Naive thymus-derived CD4-positive, alpha-beta T cell (primary cell): ENCODE measurements around the gene MYL12A. TPM values are rescaled to one million over a fixed set of nuclear protein-coding genes. Genes with fewer than 3 reads are reported as not detected.
"Not testable (repeated sequence)": the region's sequence is repeated elsewhere in the genome, so short reads cannot be mapped to it uniquely, and the experiment has no call there.

Experiments
- ATAC-seq: fragments of 150-1000 bp; cut with Tn5 transposase; 2 replicates; pipeline ENCODE4 v1.10.0; 2021; ENCODE audit warnings: mild to moderate bottlenecking, moderate library complexity
- CTCF ChIA-PET: fragments of 350-600 bp; sonication (Branson Sonifier 250); formaldehyde crosslinking; loops from one replicate; lab custom pipeline; 2021; ENCODE audit warnings: antibody characterized with exemption; lab: Charles Lee
- POLR2A ChIA-PET: fragments of 350-600 bp; sonication (Branson Sonifier 250); formaldehyde crosslinking; loops from one replicate; lab custom pipeline; 2021; ENCODE audit warnings: antibody characterized with exemption, inconsistent platforms; lab: Charles Lee
- DNase-seq, 9 donors: peaks; one replicate each; pipeline versions ENCODE4 v3.0.0 to v3.0.0-alpha.2; 2020 to 2022; ENCODE audit warnings: mixed read lengths in 1 of 9
- H3K27ac ChIP-seq: one replicate; pipeline ENCODE4 v1.7.0; 2013; ENCODE audit warnings: mild to moderate bottlenecking, low read depth, low read length, moderate library complexity
- H3K27me3 ChIP-seq, 2 donors: one replicate each; pipeline ENCODE4 v1.7.0; 2013; ENCODE audit warnings: low read length in 2 of 2, mild to moderate bottlenecking in 2 of 2, moderate library complexity in 2 of 2; ENCODE audit not compliant: control insufficient read depth in 2 of 2, insufficient read depth in 2 of 2
- H3K36me3 ChIP-seq, 3 experiments: 1 replicate in 2 of 3; 2 replicates in 1 of 3; pipeline ENCODE4 v1.7.0; 2013; ENCODE audit warnings: low read length in 3 of 3, mild to moderate bottlenecking in 3 of 3, moderate library complexity in 1 of 3; ENCODE audit not compliant: insufficient read depth in 3 of 3, control insufficient read depth in 2 of 3
- H3K4me1 ChIP-seq, 2 donors: one replicate each; pipeline ENCODE4 v1.7.0; 2013; ENCODE audit warnings: low read length in 2 of 2, mild to moderate bottlenecking in 2 of 2, moderate library complexity in 1 of 2; ENCODE audit not compliant: control insufficient read depth in 2 of 2, insufficient read depth in 2 of 2
- H3K4me3 ChIP-seq: 2 replicates; pipeline ENCODE4 v1.7.0; 2013; ENCODE audit warnings: mild to moderate bottlenecking, low read length
- H3K9me3 ChIP-seq, 3 experiments: 1 replicate in 2 of 3; 2 replicates in 1 of 3; pipeline ENCODE4 v1.7.0; 2013; ENCODE audit warnings: low read length in 3 of 3; ENCODE audit not compliant: control insufficient read depth in 2 of 3
- H3K27ac Mint-ChIP-seq, 9 donors: one replicate each; pipeline ENCODE4 v1.8.0; 2020 to 2022; ENCODE audit warnings: mixed read lengths in 9 of 9, mild to moderate bottlenecking in 8 of 9, moderate library complexity in 5 of 9, inconsistent platforms in 2 of 9
- H3K27me3 Mint-ChIP-seq, 5 donors: one replicate each; pipeline ENCODE4 v1.8.0; 2021 to 2022; ENCODE audit warnings: mixed read lengths in 5 of 5, mild to moderate bottlenecking in 1 of 5
- H3K36me3 Mint-ChIP-seq, 5 donors: one replicate each; pipeline ENCODE4 v1.8.0; 2020 to 2022; ENCODE audit warnings: mixed read lengths in 5 of 5, mild to moderate bottlenecking in 3 of 5, inconsistent platforms in 1 of 5
- H3K4me1 Mint-ChIP-seq, 7 donors: one replicate each; pipeline ENCODE4 v1.8.0; 2020 to 2022; ENCODE audit warnings: mixed read lengths in 7 of 7, mild to moderate bottlenecking in 3 of 7, inconsistent platforms in 1 of 7
- H3K4me3 Mint-ChIP-seq, 10 donors: one replicate each; pipeline ENCODE4 v1.8.0; 2020 to 2022; ENCODE audit warnings: mild to moderate bottlenecking in 10 of 10, mixed read lengths in 10 of 10, moderate library complexity in 6 of 10, inconsistent platforms in 2 of 10
- H3K9me3 Mint-ChIP-seq, 11 donors: one replicate each; pipeline ENCODE4 v1.8.0; 2020 to 2022; ENCODE audit warnings: mixed read lengths in 11 of 11, mild to moderate bottlenecking in 4 of 11, inconsistent platforms in 1 of 11, moderate library complexity in 1 of 11
- intact Hi-C, 2 donors: fragments of 100-400 bp; cut with micrococcal nuclease; formaldehyde crosslinking; loops; one replicate each; pipeline ENCODE4 v1.15.1; 2023
- polyA plus RNA-seq, 2 donors: library from polyadenylated mRNA; unstranded; fragments of 300-500 nt; fragmentation: Illumina TruSeq; gene quantifications; one replicate each; pipeline ENCODE4 v1.2.3, GENCODE V29; 2021
- total RNA-seq, 6 experiments: library from RNA in 5 of 6; stranded (reverse) in 5 of 6; gene quantifications; 1 replicate in 5 of 6; 2 replicates in 1 of 6; pipeline ENCODE4 v1.2.3 and lab custom pipeline; 2021 to 2026

The MYL12A gene
- total and polyA plus RNA-seq, 7 experiments from 2014 or later = 331 to 2,608 (median 426) TPM

DNA sequence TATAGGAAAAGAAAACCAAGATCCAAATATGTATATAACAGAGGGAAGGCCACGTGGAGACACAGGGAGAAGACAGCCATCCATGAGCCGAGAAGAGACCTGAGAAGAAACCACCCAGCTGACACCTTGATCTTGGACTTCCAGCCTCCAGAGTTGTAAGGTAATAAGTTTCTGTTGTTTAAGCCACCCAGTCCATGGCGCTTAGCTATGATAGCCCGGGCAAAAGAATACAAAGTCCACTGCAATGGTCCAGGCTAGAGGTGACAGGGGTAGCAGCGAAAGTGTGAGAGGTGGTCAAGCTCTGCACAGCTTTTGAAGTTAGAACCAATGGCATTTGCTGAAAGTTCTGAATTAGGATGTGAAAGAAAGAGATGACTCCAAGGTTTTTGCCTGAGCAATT, 30.6 kb upstream of the MYL12A start:
- H3K27ac ChIP-seq = no peak overlapping the region
- Mint-ChIP-seq H3K27me3 (peaks cover 0 to 2% (median 0%) of the 10 kb centered on the region in 5 donors), H3K27ac (peak overlapping the region in 2 of 9 donors; percentile 19 to 66)

DNA sequence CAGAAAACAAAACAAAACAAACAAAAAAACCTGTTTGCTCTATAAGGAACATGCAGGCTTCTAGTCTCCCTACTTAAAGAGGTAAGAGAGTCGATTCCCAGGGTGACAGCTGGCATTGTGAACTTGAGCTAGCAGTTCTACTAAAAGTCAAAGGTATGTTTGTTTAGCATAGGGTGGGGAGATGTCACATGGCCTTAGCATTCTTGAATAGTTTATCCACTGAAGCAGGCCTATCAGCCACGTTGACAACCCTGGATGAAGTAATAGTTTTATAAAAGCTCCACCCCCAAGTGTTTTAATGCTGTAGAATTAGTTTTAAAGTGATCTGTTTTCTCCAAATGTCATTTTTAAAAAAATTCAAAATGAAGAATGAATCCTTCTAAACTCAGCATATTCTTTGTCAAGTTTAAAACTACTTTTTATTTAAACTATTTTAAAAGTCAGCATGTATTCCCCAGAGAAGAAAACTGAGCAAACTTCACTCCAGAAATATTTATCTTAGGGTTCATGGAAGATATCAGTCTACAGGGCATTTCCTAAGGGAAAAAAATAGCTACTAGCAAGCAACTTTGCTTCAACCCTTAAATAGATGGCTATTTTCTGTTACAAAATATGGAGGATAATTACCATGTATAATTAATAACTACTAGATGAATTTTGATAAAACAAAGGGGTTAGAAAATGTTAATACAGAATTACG, 29.5 kb upstream of the MYL12A start:
- CTCF ChIA-PET = interaction anchor here (0.9 kb wide), 1 partner anchor 28 kb away, joined by 3 read pairs; no protein-coding TSS in a partner anchor
- peaks cover 0 to 13% (median 7%) of the 10 kb centered on the region in 7 donors for H3K4me1 Mint-ChIP-seq
- POLR2A ChIA-PET = no interaction called here
- Histone ChIP-seq H3K4me1 (no peaks in the 10 kb centered on the region), H3K36me3 (no peaks in the 10 kb centered on the region), H3K27ac (no peak overlapping the region), H3K4me3 (no peak overlapping the region), H3K27me3 (no peaks in the 10 kb centered on the region), H3K9me3 (no peaks in the 10 kb centered on the region)
- no peak overlapping the region for H3K27ac Mint-ChIP-seq
- intact Hi-C loops = no loop called here
- H3K9me3 Mint-ChIP-seq = peaks cover 0 to 1% (median 0%) of the 10 kb centered on the region in 11 donors
- no peak overlapping the region for H3K4me3 Mint-ChIP-seq
- ATAC-seq = no peak
- H3K27me3 Mint-ChIP-seq = peaks cover 0 to 2% (median 0%) of the 10 kb centered on the region in 5 donors
- H3K36me3 Mint-ChIP-seq = peaks cover 0 to 14% (median 3%) of the 10 kb centered on the region in 5 donors
- no peak for DNase-seq

More for the DNA sequence above, 30.6 kb upstream of the MYL12A start:
- H3K4me1 Mint-ChIP-seq = peaks cover 0 to 18% (median 12%) of the 10 kb centered on the region in 7 donors
- POLR2A ChIA-PET = no interaction called here
- Histone ChIP-seq H3K4me1 (no peaks in the 10 kb centered on the region), H3K9me3 (no peaks in the 10 kb centered on the region), H3K4me3 (no peak overlapping the region), H3K27me3 (no peaks in the 10 kb centered on the region), H3K36me3 (no peaks in the 10 kb centered on the region)
- no peak for ATAC-seq
- peaks cover 0 to 14% (median 3%) of the 10 kb centered on the region in 5 donors for H3K36me3 Mint-ChIP-seq
- intact Hi-C loops = no loop called here
- no peak for DNase-seq
- H3K9me3 Mint-ChIP-seq = peaks cover 0 to 1% (median 0%) of the 10 kb centered on the region in 11 donors
- H3K4me3 Mint-ChIP-seq = no peak overlapping the region
- CTCF ChIA-PET = no interaction called here

DNA sequence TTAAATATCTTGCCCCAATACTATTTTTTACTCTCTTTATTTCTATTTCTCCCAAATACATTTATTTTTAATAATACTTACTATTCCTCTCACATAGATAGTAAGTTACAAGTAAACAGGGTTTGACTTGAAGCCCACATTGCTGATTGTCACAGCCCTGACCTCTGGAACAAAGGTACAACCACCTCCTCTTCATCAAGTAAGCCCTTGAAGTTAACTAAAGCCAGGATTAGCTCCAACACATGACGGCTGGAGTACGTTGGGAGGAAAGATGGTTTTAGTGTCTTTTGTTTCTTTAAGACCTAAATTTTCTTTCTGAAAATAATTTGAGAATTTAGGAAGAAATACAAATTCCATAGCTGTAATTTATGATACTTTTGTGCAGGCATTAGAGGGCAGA, 28.8 kb upstream of the MYL12A start:
- intact Hi-C loops = no loop called here
- H3K27me3 Mint-ChIP-seq = peaks cover 0 to 2% (median 0%) of the 10 kb centered on the region in 5 donors
- CTCF ChIA-PET = interaction anchor here (0.9 kb wide), 1 partner anchor 27 kb away, joined by 3 read pairs; no protein-coding TSS in a partner anchor
- no peaks in the 10 kb centered on the region for H3K36me3 ChIP-seq
- POLR2A ChIA-PET = no interaction called here
- H3K4me3 ChIP-seq = no peak overlapping the region
- no peak overlapping the region for H3K4me3 Mint-ChIP-seq
- no peak for ATAC-seq
- no peak overlapping the region for H3K27ac ChIP-seq
- H3K9me3 Mint-ChIP-seq = peaks cover 0 to 1% (median 0%) of the 10 kb centered on the region in 11 donors
- H3K4me1 Mint-ChIP-seq = peaks cover 0 to 13% (median 7%) of the 10 kb centered on the region in 7 donors
- H3K27ac Mint-ChIP-seq = no peak overlapping the region
- H3K27me3 ChIP-seq = no peaks in the 10 kb centered on the region
- H3K4me1 ChIP-seq = no peaks in the 10 kb centered on the region
- no peaks in the 10 kb centered on the region for H3K9me3 ChIP-seq
- DNase-seq = no peak
- H3K36me3 Mint-ChIP-seq = peaks cover 0 to 14% (median 3%) of the 10 kb centered on the region in 5 donors

DNA sequence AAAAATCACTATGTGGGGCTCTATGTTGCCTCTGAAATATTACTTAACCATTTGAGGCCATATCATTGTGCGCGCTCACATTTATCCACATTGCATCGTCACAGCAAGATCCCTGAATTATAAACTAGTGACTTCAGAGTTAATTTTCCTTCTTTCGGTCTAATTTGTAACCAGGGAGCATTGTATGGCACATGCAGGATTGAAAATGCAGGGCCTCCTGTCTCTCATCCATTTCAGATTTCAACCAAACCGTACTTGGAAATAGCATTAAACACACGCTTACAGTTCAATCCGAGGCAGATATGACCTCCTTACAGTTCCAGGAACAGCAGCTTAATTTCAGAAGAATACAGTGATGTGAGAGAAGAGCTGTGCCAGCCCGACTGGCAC, 28.4 kb upstream of the MYL12A start:
- POLR2A ChIA-PET = no interaction called here
- DNase-seq (no peak), ATAC-seq (no peak)
- peaks cover 0 to 1% (median 0%) of the 10 kb centered on the region in 11 donors for H3K9me3 Mint-ChIP-seq
- Histone ChIP-seq H3K36me3 (no peaks in the 10 kb centered on the region), H3K27ac (no peak overlapping the region), H3K4me3 (no peak overlapping the region), H3K9me3 (no peaks in the 10 kb centered on the region), H3K4me1 (no peaks in the 10 kb centered on the region), H3K27me3 (no peaks in the 10 kb centered on the region)
- CTCF ChIA-PET = no interaction called here
- intact Hi-C loops = no loop called here
- no peak overlapping the region for H3K4me3 Mint-ChIP-seq
- no peak overlapping the region for H3K27ac Mint-ChIP-seq
- H3K36me3 Mint-ChIP-seq = peaks cover 0 to 14% (median 3%) of the 10 kb centered on the region in 5 donors
- H3K4me1 Mint-ChIP-seq = peaks cover 0 to 9% (median 6%) of the 10 kb centered on the region in 7 donors
- peaks cover 0 to 2% (median 0%) of the 10 kb centered on the region in 5 donors for H3K27me3 Mint-ChIP-seq

DNA sequence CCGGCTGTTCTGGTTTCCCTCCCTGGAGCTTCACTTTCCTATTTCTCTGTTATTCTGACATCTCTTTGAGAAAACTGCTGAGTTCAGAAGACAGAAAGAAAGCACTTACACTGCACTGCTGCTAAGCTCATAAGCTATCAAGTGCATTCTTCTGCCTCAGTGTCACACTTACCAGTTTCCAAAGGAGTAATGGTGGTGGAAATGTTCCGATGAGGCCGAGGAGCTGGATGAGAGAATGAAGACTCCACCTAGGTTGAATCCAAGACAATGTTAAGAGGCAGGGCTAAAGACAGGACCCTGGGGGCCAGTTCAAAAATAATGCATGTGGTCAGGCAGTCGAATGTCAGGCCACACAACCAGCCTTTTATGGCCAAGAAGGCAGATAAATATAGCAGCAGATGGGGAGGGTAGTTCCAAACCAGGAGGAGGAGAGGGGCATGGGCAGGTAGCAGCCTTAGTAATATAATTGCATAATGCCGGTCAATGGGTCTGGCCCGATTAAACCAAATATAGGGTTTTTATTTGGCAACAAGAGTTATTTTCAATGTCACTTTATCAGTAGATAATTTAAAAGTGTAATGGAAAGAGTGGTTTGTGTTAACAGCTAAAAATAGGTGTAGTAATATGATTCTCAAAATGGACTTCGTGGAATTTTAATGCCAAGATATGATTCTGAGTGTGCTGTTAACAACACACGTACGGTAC, 27.8 kb upstream of the MYL12A start, which contains the start of gene MYOM1:
MYOM1 (minus strand) TSS at position 338 of the 705 bp plus-strand sequence. CDS start 4,745 bp downstream, outside the sequence.
- ChIA-PET POLR2A (interaction anchor here (0.6 kb wide), 1 partner anchor 161 kb away, joined by 3 read pairs; no protein-coding TSS in a partner anchor), CTCF (no interaction called here)
- peaks cover 0 to 14% (median 3%) of the 10 kb centered on the region in 5 donors for H3K36me3 Mint-ChIP-seq
- DNase-seq = no peak
- H3K4me1 ChIP-seq = no peaks in the 10 kb centered on the region
- peaks cover 0 to 8% (median 5%) of the 10 kb centered on the region in 7 donors for H3K4me1 Mint-ChIP-seq
- no peaks in the 10 kb centered on the region for H3K27me3 ChIP-seq
- no peak within 1 kb of the TSS for H3K27ac ChIP-seq
- H3K9me3 ChIP-seq = no peaks in the 10 kb centered on the region
- intact Hi-C loops = no loop called here
- no peak within 1 kb of the TSS for H3K27ac Mint-ChIP-seq
- peaks cover 0 to 1% (median 0%) of the 10 kb centered on the region in 11 donors for H3K9me3 Mint-ChIP-seq
- H3K4me3 Mint-ChIP-seq = no peak within 1 kb of the TSS
- no peaks in the 10 kb centered on the region for H3K36me3 ChIP-seq
- H3K27me3 Mint-ChIP-seq = peaks cover 0 to 2% (median 0%) of the 10 kb centered on the region in 5 donors
- ATAC-seq = no peak
- no peak within 1 kb of the TSS for H3K4me3 ChIP-seq

DNA sequence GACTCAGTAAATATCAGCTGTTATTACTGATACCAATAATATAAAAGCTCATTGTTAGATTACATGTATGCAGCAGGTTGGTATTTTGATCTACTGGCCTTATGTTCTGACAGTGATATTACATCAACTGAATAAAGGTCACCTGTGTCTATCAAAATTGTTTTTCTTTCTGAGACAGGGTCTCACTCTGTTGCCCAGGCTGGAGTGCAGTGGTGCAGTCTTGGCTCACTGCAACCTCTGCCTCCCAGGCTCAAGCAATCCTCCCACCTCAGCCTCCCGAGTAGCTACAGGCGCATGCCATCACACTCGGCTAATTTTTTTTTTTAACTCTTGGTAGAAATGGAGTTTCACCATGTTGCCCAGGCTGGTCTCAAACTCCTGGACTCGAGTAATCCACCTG, 26.7 kb upstream of the MYL12A start:
- intact Hi-C loops, H3K4me1 ChIP-seq, H3K27ac Mint-ChIP-seq, H3K4me1 Mint-ChIP-seq, POLR2A ChIA-PET, H3K4me3 Mint-ChIP-seq, H3K27ac ChIP-seq, DNase-seq, H3K9me3 ChIP-seq, H3K9me3 Mint-ChIP-seq, H3K27me3 Mint-ChIP-seq, H3K4me3 ChIP-seq, ATAC-seq, H3K36me3 ChIP-seq, H3K27me3 ChIP-seq: not testable (repeated sequence)
- H3K36me3 Mint-ChIP-seq = peaks cover 0 to 11% (median 3%) of the 10 kb centered on the region in 5 donors
- CTCF ChIA-PET = interaction anchor here (1.2 kb wide), 1 partner anchor 236 kb away, joined by 3 read pairs; no protein-coding TSS in a partner anchor
